Stimulated activated naive CD4-positive, alpha-beta T cell (primary cell): ENCODE measurements around the gene GLI3.

ENCODE experiments used
- DNase-seq, 6 experiments: peaks; one replicate each; lab custom pipeline; 2025; lab: John Stamatoyannopoulos, UW

The GLI3 gene

DNA sequence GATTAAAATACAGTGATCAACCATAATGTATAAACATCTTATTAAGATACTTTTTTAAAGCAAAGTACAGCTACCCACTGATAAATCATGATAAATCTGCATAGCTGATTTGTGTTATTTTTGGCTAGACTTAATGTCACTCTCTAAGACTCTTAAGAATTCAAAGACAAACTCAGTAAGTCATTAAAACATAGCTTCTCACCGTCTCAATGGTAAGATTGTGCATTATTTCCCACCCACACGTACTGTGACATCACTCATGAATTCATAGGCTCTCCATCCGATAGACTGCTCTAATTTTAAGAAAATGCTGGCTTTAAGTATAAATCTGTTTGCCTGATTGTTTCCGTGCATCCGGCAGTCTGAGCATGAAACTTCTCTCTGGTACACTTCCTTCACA, 266.1 kb downstream of the GLI3 start:
- no peak for DNase-seq

DNA sequence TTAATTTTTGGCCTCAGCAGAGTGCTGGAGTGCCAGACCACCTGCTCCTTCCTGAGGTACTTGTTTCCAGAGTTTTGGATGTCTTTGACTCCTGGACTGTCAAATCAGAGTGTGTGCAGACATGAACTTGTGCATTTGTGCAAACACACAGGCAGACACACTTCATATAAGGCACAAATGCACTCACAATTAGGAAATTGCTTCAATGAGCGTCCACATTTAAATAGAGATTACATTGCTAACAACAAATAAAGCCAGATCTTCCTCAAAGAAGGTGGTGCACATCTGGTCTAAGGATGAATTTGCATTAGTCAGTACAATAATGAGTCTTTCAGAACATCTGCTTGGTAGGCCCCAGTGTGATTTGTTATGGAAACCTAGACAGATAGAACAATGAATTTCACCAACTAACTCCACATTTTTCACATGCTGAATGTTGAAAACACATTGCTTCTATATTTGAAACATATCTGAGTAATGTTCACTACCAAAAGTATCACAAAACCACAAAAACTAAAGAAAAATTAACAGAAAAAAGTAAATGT, 267.4 kb downstream of the GLI3 start:
- DNase-seq, result no peak

DNA sequence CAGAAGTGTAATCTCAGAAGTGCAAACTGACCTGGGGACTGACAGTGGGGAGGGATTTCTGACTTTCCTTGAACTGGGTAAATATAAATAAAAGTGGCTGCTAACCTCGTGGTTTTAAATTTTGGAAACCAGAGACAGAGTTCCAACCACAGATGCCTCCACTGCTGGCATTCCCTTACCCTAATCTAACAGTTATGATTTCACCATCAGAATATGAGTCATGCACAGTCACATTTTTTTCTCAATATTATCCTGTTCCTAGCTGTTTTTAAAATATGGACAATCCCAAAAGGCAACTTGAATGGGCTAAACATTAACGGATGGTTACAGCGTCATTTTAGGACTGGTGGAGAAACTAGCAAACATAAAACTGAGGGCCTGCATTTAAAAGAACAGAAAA, 269.9 kb downstream of the GLI3 start:
- no peak for DNase-seq

DNA sequence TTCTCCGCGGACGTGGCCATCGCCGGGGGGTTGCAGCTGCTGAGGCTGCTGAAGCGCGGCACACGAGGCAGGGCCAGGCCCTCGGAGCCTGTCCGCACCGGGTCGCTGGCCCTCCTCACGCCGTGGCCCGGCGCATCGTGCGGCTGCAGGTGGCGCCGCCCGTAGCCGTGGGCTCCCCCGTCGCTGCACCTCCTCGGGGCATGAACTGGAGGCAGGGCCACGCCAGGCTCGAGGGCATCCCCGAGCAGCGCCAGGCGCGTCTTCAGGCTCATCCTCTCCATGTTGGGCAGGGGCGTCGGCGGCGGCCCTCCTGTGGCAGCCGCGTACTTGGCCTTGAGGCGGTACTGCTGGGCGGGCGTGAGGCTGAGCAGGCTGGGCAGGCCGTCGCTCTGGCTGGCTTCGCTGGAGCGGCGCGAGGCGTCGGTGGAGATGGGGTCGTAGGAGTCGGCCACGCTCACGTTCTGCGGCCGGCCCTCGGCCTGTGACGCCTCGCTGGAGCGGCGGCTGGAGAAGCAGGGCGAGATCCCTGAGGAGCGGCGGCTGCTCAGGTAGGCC, 271.0 kb downstream of the GLI3 start:
- no peak for DNase-seq

DNA sequence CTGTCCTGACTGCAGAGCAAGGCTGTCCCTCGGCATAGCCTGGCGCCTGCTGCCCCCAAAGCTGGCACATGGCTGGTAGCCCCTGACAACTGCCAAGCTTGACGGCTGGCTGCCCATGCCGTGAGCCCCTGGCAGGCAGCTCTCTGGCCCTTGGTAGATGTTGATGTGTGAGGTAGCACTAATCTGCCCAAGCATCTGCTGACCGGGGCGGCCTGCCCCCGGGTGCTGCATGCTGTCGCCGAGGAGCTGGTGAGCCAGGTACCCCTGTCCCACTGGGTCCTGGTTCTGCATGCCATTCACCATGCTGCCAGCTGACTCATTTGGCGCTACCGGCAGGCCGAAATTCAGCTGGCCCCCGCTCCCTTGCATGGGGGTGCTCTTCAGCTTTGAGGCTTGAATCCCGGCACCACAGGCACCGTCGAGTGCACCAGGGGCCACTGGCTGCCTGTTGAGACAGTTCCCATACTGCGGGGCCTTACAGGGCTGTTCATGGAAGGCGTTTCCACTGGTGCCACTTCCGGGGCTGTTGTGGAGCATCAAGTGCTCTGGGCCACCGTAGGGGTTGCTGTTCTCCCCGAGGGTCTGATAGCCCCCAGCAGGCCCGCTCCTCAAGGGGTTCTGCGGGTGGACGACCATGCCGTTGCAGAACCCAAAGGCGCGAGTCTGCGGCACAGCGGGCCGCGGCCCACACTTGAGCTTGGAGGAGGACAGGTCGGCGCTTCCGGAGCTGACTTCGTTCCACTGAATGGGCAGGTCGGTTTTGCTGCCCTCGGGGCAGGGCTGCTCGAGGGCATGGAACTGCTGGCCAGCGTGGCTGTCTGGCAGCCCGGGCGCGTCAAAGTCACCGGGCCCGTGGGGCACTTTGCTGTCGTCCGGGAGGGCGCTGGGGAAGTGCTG, 271.9 kb downstream of the GLI3 start:
- no peak for DNase-seq

DNA sequence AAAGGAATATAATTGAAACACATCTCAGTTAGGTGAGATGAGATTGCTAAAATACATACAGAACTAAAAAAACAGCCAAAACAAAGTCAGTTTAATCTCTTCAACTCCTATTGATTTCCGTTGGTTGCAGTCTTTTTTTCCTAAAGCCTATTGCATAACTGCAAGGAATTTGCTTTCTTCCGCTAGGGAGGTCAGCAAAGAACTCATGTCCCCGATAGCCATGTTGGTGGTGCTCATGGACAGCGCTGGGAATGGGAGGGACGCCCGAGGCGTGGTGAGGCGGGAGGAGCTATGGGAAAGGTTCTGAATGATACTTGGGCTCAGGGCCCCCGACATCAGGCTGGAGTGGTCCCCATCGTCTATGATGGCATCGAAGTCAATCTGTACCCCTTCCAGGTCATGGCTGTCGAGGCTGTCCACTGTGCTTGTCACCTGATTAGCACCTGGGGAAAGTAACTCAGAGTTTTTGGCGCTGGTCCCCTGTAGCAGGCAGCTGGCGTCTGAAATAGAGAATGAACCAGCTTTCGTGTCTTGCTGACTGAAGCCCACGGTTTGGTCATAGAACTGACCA, 272.7 kb downstream of the GLI3 start:
- DNase-seq, result no peak

DNA sequence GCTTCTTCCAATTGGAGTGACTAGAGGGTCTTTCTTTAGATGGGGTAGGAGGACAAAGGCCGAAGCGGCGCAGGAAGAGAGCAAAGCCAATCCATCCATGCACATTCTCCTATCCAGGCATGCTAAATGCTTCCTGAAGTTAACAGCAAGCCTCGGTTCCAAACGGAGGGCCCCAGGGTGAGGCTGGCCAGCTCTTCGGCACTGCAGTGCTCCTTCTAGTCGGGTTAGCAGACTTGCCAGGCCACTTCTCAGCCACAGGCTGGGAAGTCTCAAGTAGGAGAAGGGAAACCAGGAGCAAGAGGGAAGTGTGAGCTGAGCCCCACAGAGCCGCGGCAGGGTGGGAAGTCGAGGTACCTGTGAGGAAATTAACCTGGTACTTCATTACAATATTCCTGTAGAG, 280.3 kb downstream of the GLI3 start:
- DNase-seq, result no peak

DNA sequence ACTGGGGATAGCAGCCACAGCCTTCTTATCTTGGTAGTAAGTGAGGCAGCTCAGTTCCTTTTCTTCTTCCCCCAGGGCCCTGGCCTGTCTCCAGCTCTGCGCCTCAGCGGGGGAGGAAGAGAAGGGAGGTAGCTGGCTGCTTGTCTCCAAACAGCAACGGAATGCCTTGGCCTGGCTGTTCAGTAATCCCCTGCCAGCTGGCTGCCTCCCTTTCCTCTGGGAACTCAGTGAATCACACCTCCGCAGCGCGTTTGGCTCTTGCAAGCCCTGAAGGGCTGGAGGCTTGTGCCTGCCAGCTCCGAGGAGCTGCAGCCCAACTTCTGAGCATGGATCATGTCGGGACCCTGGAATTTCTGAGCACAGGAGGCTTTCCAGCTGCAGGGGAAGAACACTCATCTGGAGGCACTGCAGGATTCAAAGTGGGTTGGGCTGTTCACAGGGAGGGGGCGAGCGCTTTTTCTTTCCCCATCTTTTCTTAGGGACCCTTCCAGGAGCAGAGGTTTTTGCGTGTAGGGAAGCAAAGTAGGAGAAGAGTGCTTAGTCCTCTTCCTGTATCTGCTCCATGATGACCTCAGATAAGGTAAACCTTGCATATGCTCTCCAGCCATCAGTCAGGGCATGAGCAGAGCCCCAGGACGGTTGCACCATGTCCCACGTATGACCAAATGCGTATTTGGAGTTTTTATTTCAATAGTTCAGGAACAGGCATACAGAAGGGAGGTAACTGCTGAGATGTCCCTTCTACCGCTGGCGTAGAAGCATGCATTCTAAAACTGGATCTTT, 280.9 kb downstream of the GLI3 start:
- no peak for DNase-seq

DNA sequence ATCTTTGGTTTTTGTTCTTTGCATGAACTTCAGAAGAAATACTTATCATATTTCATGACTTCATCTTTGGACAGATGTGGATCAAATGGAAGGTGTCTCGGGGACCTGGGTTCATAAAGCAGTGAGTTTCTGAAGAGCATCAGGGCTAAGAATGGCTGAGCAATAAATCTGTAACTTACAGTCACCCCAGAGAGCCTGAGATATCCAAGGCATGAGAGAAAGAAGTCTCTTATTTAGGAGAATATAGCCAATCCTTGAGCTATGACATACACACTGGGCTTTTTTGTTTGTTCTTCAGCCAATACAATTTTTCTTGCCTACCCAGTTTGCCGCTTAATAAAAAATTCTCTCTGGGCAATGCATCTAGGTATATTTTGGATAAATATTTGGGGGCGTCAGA, 281.6 kb downstream of the GLI3 start:
- no peak for DNase-seq

DNA sequence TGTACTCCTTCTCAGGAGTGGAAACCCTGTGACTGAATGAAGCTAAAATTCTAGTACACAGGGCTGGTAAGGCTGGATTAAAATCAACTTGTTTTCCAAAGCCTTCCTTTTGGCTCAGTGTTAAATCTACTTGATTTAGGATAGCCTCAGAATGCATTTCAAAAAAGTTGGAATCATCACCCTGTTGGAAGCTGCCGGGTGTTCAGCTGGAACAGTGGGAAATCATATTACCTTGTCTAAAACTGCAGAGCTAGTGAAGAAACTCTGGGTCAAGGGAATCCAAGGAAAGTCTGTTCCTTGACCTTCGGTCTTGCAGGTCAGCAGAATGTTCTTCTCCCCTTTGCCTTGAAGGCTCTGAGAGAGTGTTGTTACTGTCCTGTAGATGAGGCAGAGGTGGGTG, 282.0 kb downstream of the GLI3 start:
- no peak for DNase-seq

DNA sequence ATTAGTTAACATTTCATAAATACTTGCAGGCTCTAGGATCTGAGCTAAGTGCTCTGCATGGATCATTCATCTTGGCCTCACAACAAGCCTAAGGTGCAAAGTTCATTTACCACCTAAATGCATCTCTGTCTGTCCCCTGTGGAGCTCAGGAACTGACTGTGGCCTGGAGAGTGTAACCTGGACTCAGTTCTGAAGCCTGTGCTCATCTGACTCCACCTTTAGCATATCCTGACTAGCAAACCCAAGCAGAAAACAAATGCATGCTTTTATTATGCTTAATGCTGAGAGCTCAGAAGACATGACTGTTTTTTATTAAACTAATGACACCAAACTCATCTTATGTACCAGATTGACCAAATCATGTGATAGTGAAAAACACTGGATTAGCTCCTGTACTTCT, 288.5 kb downstream of the GLI3 start:
- DNase-seq, result no peak

DNA sequence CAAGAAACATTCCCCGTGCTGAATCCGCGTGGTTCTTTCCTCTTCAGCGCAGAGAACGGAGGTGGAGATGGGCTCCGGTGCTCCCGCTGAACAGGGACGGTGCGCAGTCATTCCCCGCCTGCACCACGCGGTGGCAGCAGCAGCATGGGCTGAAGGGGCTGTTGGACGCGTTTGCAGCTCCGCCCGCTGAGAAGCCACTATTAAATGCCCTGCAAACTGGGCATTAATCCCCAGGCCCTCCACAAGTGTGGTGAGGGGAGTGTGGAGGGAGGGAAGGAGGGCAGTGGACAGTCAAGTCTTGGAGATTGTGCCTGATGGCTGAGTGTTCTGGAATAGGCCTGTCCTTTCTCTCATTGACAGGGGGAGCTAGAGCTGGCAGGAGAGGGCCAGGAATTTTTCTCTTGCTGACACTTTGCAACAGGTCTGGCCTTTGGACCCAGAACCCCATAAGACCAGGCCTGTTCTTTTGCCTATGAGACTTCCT, 293.9 kb downstream of the GLI3 start:
- DNase-seq, result peak; percentile 3 to 55 (median 33)

DNA sequence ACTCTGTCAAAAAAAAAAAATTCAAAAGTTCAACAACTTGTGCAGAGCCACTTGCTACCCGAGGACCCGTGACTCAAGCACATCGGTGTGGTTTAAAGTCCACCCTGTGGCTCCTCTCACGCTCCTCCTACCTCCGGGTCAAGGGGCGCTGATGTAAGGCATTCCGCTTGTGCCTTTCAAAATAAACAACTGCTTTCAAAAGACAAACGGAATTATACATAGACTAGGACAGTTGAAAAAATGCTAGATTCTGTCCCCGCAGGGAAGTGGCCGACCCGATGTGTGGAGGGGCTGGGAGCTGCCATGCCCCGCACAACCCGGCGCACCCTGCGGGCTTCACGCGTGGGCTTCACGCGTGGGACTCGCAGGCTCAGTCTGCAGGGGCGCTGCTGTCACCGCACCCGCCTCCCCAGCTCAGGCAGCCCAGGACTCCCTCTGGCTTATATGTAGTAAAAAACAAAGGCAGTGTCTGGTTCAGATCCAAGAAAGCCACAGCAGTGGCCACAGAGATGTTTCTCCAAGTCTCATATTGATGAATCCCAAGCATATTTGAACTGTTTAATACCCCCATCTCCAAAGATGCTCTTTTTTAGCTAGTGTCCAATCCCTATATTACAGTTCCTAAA, 294.4 kb downstream of the GLI3 start:
- DNase-seq, result no peak

DNA sequence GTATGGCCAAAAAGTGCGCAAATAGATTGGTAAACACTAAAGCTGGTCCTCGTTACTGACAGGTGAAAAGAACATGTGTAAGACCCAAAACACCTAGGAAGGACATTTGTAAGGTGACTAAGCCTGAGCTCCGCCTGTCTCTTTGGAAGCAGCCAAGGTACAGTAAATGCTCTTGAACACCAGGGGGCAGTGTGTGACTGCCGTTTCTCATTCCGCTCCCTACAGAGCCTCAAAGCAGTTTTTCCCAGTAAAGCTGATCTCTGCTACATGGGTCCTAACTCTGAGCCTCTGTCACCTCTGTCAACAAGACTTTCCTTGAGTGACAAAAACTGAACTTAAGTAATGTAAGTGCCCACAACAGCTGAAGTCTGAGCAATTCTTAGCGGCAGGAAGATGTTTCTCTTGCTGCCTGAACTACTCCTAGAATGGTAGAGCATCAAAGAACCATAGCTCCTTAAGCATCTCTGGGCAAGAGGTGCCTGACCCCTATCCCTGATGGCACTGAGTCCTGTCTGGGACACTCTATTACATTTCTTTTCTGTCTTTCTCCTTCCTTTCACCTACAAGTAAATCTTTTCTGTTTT, 296.2 kb downstream of the GLI3 start:
- peak; percentile 6 to 35 (median 26) for DNase-seq

DNA sequence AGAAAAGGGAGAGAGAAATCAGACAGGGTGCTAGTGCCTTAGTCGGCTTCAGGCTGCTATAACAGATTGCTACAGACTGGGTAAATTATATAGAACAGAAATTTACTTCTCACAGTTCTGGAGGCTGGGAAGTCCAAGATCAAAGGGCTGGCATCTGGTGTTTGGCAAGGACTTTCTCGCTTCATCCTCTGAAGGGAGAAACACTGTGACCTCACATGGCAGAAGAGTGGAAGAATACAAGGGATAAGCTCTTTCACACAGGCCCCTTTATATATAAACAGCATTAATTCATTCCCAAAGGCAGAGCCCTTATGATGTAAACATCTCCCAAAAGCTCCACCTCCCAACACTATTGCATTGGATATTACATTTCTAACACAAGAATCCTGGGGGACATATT, 298.6 kb downstream of the GLI3 start:
- no peak for DNase-seq

DNA sequence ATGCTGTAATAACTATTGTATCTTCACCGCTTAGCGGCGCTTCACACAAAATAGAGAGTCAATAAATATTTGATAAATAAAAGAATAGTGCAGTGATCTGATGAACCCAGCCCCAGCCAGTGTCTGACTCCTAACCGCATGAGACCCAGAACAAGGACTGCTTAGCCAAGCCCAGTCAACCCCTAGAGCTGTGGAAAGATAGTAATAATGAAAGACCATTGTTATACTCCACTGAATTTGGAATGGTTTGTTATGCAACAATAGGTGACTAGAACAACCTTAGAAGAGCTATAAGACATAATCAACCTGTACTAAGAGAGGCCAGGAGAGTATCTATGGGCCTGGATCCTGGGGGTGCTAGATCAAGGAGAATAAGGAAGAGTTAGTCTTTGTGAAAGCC, 303.6 kb downstream of the GLI3 start:
- no peak for DNase-seq

DNA sequence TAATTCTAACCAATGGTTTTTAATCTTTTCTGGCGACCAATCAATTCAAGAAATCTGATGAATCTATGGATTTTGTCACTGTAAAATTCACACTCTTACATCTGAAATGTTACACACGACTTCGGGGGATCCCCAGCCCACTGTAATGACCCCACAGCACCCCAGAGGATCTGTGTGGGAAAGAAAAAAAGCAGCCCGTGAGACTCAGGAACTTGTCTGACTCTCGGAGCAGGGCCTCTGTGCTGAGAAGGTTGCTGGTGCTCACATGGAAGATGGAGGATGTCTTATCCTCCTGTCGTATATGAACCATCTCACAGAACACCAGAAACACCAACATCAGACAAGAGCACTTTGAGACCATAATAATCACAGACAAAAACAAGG, 305.8 kb downstream of the GLI3 start:
- no peak for DNase-seq

DNA sequence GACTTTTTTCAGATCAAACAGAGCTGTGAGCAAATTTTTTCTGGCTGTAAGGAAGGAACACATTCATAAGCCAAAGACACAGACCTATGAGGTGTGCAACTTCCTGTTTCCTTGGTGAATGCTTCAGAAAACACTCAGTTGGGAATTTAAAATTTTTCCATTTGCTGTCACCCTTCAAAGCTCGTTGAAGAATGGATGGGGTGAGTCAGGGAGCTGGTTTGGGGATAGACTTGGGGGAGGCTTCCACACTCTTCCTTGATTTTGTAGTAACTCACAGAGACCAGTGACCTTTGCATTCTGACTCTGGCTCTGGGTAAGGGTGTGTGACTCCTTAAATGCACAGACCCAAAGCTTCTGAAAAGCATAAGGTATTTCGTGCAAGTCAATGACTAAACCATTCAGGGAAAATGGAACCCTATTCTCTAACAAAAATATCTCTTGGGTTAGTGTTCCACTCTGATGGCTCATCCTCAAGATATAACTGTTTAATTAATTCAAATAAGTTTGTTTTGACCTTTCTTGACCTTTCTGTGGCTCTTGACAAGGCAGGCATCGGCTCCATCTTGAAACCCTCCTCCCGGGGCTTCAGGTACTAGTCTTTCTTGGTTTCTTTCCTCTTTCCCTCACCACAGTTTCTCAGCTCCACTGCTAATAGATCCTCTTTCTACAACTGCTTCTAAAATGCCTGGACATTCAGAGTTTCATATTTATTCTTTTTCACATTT, 306.3 kb downstream of the GLI3 start:
- no peak for DNase-seq

DNA sequence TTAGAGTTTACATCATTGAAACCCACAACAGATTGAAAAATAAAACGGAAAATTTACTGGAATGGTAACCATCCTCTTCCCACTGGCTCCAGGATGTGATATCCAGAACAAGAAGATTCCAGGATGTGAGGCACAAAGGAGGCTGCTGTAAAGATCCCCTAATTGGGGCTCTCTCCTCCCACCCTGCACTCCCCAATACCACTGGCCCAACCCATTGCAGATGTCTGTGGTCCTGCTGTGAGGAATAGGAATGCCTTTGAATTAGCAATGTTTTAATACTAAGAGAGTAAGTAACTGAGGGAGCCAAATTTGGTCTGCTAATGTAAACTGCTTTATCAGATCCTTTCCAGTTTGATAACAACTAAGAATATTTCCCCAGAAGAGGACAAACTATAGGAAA, 308.2 kb downstream of the GLI3 start:
- no peak for DNase-seq

DNA sequence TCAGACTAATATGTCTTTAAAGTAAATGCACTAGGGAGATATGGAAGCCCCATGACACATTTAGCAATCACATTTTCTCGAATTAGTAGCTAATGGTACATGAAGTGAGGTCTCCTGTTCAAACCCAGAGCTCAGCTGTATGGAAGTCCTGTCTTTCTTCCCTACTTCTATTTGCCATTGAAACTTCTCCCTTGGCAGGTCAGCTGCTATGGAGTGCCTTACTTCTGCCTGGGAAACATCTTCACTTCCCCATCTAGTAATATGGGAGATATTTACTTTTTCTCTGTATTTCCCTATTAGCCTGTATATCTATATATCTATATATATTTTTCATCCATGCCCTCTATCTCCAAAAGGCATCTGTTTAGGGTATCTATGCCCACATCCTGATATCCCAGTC, 308.8 kb downstream of the GLI3 start:
- no peak for DNase-seq

DNA sequence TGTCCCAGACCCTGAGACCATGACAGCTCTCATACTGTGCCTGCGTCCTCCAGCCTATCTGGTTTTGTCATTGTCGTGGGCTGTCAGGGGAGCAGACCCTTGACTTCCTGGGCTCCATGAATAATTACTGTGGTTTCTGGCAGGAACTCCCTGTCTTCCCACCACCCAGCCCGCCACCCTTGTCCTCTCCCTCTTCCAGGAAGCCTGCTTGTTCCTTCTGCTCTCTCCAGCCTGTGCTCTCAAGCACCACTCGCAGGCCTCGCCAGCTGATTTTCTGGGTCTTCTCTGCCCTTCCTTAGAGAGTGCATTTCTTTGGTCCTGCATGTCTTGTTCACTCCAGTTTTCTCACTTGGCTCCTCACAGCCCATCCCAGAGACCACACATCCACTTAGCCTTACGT, 309.6 kb downstream of the GLI3 start:
- no peak for DNase-seq
